HT-29 (cell line): ENCODE results near the gene MEGF6. TPM values are rescaled to one million over a fixed set of nuclear protein-coding genes. Genes with fewer than 3 reads are reported as not detected.

Source experiments
- DNase-seq: peaks from one replicate; pipeline ENCODE4 v3.0.0-alpha.2; 2015; ENCODE audit warnings: low spot score
- total RNA-seq: library from RNA; depleted of rRNA; stranded (reverse); fragments of >200 nt; shearing (Covaris generic); gene quantifications from 2 replicates; pipeline ENCODE4 v1.2.3, GENCODE V29; 2014

Gene MEGF6
- total RNA-seq, 1 experiment from 2014 or later, result 12.7 TPM

- DNase-seq, result no peak
Observed at GRCh38 chr1:3522112-3522511, 89.2 kb downstream of the MEGF6 start.

- no peak for DNase-seq
Observed at GRCh38 chr1:3521426-3521825, 89.9 kb downstream of the MEGF6 start.

GRCh38 chr1:3520419-3521378 lies 90.6 kb downstream of the MEGF6 start:
- DNase-seq, result no peak

- DNase-seq, result no peak
Observed at GRCh38 chr1:3519301-3519885, 91.9 kb downstream of the MEGF6 start.

DNA sequence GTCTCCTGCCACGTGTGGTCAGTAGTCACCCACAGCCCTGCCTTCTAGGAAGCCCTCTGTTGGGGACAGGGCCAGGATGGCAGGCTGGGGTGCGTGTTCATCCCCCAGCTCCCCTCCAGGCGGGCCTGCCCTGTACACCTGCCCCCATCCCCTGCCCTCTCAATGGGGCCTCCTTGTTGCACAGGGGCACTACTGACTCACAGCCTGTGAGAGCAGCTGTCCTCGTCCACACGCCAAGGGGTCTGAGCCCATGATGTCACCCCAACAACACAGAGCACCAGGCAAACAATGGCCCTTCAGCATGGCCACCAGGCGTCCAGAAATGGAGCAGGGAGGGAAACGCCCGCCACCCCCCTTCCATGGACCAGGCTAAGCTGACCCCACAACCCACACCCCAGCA lies 92.6 kb downstream of the MEGF6 start:
- no peak for DNase-seq

- no peak for DNase-seq
Observed at GRCh38 chr1:3518256-3518655, 93.1 kb downstream of the MEGF6 start.

GRCh38 chr1:3516911-3517675 lies 94.2 kb downstream of the MEGF6 start:
- no peak for DNase-seq

GRCh38 chr1:3516481-3516869 lies 94.8 kb downstream of the MEGF6 start:
- no peak for DNase-seq

GRCh38 chr1:3515774-3516480 lies 95.4 kb downstream of the MEGF6 start:
- no peak for DNase-seq

DNA sequence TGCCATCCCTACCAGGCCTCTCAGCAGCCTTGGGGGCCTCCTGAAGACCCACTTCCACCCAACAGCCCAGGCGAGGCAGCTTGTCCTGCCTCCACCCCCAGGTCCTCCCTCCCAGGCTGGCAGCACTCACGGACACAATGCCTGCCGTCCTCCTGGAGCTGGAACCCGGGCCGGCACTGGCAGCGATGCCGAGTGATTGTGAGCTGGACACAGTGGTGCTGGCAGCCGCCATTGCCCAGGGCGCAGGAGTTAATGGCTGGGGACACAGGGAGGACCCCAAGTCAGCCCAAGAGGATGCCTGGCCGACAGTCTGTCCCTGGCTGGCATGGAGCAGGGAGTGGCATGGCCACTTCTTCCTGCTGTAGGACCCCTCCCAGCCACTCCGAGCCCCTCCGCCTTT lies 96.0 kb downstream of the MEGF6 start:
- DNase-seq, result no peak

DNA sequence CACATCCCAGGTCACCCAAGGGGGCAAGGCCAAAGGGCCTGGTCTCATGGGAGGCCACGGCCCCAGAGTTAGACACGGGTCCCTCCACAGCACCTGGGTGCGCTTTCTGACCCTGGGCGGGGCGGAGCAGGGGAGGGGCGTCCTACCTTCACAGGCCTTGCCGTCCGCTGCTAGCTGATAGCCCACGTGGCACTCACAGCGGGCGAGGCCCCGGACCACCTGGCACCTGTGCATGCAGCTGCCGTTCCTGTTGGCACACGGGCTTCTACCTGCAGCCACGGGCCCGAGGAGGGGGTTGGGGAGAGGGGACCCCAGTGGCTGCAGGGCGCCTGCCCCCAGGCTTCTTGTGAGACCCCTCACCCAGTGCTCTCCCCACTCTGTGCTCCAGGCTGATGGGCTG lies 96.9 kb downstream of the MEGF6 start:
- DNase-seq, result no peak

DNA sequence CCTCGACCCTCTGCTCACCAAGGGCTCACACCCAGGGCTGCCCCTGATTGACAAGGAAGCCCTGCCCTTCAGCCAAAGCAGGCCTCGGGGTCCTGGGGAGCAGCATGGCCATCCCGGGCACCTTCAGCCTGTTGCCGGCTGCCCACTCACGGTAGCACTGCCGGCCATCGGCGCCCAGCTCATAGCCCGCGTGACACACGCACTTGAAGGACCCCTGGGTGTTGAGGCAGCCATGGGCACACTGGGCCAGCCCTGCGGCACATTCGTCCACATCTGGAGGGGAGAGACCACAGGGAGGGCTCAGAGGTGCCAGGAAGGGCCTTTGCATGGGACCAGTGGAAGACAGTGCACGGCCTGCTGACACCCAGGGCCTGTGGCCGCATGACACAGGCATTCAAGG lies 99.5 kb downstream of the MEGF6 start:
- no peak for DNase-seq

DNA sequence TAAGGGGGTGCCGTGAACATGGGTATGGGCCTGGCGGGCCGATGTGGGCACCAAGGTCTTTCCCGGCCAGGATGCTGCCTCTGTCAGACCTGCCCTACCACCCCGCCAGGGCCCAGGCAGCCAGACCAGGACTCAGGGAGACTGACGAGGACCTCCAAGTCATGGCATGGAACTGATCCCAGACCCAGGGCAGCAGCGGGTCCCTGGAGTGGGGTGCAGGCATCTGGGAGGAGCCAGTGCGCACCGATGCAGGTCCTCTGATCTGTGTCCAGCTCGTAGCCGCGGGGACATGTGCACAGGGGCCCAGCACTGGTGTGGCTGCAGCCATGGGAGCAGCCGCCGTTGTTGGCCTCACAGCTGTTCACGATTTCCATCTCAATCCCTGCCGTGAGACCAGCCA lies 100.0 kb downstream of the MEGF6 start:
- DNase-seq, result no peak

DNA sequence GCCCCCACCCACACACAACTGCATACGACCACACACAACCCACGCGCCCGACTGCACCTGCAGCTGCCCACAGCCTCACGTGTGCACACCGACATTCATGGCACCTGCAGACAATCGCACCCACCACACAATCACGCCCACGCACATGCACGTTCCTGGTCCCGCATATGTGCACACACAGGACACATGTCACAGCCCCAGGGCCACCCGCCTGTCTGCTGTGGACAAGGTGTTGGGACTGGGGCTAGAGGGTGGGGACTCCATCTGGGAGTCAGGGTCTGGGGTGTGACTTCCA lies 100.4 kb downstream of the MEGF6 start:
- DNase-seq, result no peak

DNA sequence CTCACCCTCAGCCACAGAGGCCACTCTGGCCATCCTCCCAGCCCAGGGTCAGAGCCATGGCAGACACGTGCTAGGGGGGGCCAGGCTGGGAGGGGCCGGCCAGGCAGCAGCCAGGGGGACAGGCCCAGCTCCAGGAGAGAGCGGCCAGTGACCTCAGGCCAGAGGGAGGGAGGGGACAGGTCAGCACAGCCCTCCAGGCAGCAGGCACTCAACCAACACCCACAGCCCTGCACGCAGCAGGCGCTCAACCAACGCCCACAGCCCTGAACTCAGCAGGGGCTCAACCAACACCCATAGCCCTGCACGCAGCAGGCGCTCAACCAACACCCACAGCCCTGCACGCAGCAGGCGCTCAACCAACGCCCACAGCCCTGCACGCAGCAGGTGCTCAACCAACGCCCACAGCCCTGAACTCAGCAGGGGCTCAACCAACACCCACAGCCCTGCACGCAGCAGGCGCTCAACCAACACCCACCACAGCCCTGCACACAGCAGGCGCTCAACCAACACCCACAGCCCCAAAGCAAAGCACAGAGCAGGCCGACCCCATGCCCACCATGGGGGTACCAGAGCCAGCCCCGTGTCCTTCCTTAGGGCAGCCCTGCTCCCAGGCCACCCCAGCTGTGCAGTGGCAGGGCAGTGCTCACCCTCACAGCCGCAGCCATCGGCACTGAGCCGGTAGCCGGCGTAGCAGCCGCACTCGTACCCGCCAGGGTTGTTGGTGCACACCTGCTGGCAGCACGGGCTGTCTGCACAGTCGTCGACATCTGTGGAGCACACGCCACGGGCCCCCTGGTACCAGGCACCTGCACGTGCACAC lies 101.0 kb downstream of the MEGF6 start:
- no peak for DNase-seq

- no peak for DNase-seq
Observed at GRCh38 chr1:3509721-3510120, 101.6 kb downstream of the MEGF6 start.

DNA sequence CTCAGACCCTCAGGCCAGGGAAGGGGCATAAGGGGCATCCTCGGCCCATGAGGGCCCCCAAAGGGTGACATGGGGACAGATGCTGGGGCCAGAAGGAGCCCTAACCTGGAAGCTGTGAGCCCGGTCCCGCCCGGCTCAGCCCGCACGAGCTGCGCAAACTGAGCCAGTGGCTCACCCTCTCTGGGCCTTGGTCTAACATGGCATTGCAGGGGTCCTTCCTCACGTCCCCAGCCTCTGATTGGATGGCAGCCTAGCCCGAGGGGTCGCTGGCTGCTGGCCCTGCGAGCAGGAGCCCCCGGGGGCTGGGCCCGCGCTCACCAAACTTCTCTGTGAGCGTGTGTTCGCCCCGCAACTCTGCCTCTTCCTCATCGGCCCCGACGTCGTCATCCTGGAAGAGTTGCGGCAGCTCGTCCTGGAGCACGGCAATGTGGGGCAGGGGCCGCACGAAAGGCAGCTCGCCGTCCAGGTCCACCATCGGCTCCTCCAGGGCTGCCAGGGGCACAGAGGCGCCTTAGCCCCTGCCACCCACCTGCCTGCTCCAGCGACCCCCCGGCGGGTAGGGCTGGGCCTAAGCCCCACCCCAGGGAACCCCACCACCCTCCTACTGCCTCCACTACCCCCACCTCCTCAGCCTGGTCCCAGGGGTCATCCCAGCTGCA lies 102.4 kb downstream of the MEGF6 start:
- no peak for DNase-seq

DNA sequence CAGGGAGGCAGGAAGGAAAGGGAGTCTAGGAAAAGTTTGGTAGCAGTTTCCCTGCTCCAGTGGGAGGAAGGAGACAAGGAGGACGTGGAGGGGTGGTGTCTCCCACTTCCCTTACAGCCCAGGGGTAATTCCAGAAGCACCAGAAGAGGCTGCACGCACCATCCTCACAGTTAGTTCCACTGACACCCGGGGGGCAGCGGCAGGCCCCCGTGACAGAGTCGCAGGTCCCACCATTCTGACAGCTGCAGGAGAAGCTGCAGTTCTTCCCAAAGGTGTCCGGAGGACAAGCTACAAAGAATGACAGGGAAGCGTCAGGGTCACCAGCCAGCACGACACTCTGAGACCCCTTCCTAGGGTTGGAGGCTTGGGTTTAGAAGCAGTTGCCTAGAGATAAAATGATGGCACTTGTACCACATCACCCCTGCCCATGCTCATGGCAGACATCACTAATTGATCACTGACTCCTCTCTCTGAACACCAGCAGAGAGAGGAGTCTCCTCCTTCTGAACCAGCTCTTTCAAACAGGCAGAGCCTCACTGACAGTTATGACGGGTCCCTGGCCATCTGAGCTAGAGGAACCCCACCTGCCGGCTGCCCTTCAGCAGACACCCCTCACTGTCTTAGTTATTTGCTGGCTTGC lies 103.6 kb downstream of the MEGF6 start:
- DNase-seq, result no peak

DNA sequence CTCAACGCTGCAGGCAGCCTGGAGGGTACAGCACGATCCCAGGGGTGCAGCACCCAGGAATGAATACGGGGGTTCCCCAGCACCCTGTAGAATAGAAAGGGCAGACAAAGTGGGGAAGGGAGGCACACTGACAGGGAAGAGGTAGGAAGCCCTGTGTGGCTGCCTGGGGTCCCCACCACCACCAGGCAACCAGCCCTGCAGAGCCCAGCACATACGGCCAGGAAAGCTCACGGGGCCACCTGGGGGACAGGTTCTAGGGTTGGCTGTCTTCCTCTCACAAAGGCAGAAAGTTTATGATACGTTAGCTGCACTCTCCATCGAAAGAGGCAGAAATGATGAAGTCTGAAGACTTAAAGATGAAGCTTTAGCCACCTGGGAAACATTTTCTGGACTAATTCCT lies 104.4 kb downstream of the MEGF6 start:
- DNase-seq, result no peak

DNA sequence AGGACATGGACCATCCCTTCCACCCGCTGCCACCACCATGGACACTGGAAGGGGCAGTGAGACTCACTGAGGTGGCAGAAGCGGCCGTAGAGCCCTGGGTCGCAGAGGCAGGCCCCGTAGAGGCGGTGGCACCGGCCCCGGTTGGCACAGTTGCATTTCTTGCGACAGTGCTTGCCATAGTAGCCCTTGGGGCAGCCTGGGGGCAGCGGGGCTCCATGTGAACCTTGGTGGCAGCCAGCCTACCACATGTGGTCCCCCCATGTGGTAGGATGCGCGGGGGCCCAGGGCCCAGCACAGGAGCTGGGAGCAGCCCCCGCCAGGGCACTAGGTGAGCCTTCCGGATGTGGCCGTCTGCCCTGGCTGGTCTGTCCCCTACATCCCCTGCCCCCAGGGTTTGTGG lies 105.3 kb downstream of the MEGF6 start:
- no peak for DNase-seq
